Measurements from ENCODE around the gene PLCH1.

The PLCH1 gene

GRCh38 chr3:155334215-155334913 is 410.5 kb downstream of the PLCH1 start:
- DNase-seq (ENCODE audit: low spot score): no peak

GRCh38 chr3:155332716-155333115 is 412.2 kb downstream of the PLCH1 start:
- no peak for DNase-seq (ENCODE audit: low spot score)

GRCh38 chr3:155331078-155331477 is 413.8 kb downstream of the PLCH1 start:
- no peak for DNase-seq (ENCODE audit: low spot score)

- no peak for DNase-seq (ENCODE audit: low spot score)
These were observed 414.5 kb downstream of the PLCH1 start for GRCh38 chr3:155330370-155330769.

- no peak for DNase-seq (ENCODE audit: low spot score)
These were observed 415.3 kb downstream of the PLCH1 start for GRCh38 chr3:155329513-155330048.

- no peak for DNase-seq (ENCODE audit: low spot score)
These were observed 417.0 kb downstream of the PLCH1 start for GRCh38 chr3:155327871-155328270.

- DNase-seq (ENCODE audit: low spot score): no peak
These were observed 417.4 kb downstream of the PLCH1 start for GRCh38 chr3:155327430-155327829.

- DNase-seq (ENCODE audit: low spot score): no peak
These were observed 418.0 kb downstream of the PLCH1 start for GRCh38 chr3:155326901-155327300.

GRCh38 chr3:155326244-155326643 is 418.6 kb downstream of the PLCH1 start:
- no peak for DNase-seq (ENCODE audit: low spot score)
